HCT116 (cell line): ENCODE measurements around the gene AP3S1. TPM values are rescaled to one million over a fixed set of nuclear protein-coding genes. Genes with fewer than 3 reads are reported as not detected.

Experiments
- ATAC-seq: fragments of 200-7000 bp; cut with Tn5 transposase; 2 replicates; pipeline ENCODE4 v1.9.1; 2020; ENCODE audit warnings: mild to moderate bottlenecking, moderate library complexity
- BruUV-seq: library from RNA; stranded (reverse); fragments of 400-500 nt; replicated peaks from 2 replicates; lab custom pipeline; 2021; lab: Mats Ljungman, UMichigan
- CTCF ChIA-PET: fragments of 300-600 bp; sonication (Branson Sonifier 250); formaldehyde crosslinking; loops from one replicate; lab custom pipeline; 2021; ENCODE audit warnings: antibody characterized with exemption; lab: Charles Lee
- POLR2A ChIA-PET: fragments of 300-600, 350-600 bp; sonication (Branson Sonifier 250); formaldehyde crosslinking; loops from one replicate; lab custom pipeline; 2021; ENCODE audit warnings: antibody characterized with exemption; lab: Charles Lee
- RAD21 ChIA-PET, 2 experiments: fragments of 300-600 bp; sonication (Branson Sonifier 250); formaldehyde crosslinking; loops; one replicate each; lab custom pipeline; 2023; ENCODE audit warnings: low total read pairs in 2 of 2; ENCODE audit not compliant: uncharacterized antibody in 2 of 2, unreplicated experiment in 2 of 2, low non-redundant PET in 1 of 2; lab: Charles Lee
- DNase-seq: peaks from one replicate; pipeline ENCODE4 v3.0.0-alpha.2; 2010; ENCODE audit warnings: low read depth, low spot score
- H2AFZ ChIP-seq: fragments of 200-600 bp; shearing (Covaris generic), sonication (generic); 2 replicates; pipeline ENCODE4 v1.6.1; 2017; ENCODE audit warnings: low read depth, mixed run types, mixed read lengths, antibody characterized with exemption, low read length; ENCODE audit not compliant: poor library complexity, severe bottlenecking
- H3K27ac ChIP-seq: 2 replicates; pipeline ENCODE4 v1.5.1; 2012; ENCODE audit warnings: low read depth, low read length
- H3K27me3 ChIP-seq: fragments of 200-600 bp; sonication (generic); 2 replicates; pipeline ENCODE4 v1.6.1; 2016; ENCODE audit warnings: mixed run types, low read length, mixed read lengths; ENCODE audit not compliant: insufficient read depth
- H3K36me3 ChIP-seq, 2 experiments: fragments of 200-500 bp in 1 of 2; fragments of 200-600 bp in 1 of 2; sonication (Bioruptor generic) in 1 of 2; sonication (generic) in 1 of 2; 2 replicates each; pipeline versions ENCODE4 v1.5.1 to v1.6.1; 2014 to 2016; ENCODE audit warnings: low read length in 2 of 2, inconsistent platforms in 1 of 2, mixed read lengths in 1 of 2, mixed run types in 1 of 2; ENCODE audit not compliant: insufficient read depth in 2 of 2, control insufficient read depth in 1 of 2
- H3K4me1 ChIP-seq, 2 experiments: fragments of 200-600 bp in 1 of 2; sonication (generic) in 1 of 2; 2 replicates each; pipeline versions ENCODE4 v1.5.1 to v1.6.1; 2012 to 2017; ENCODE audit warnings: low read length in 2 of 2, inconsistent platforms in 1 of 2, mild to moderate bottlenecking in 1 of 2, mixed read lengths in 1 of 2, mixed run types in 1 of 2, moderate library complexity in 1 of 2; ENCODE audit not compliant: insufficient read depth in 2 of 2, control insufficient read depth in 1 of 2
- H3K4me2 ChIP-seq: fragments of 200-600 bp; sonication (generic); 2 replicates; pipeline ENCODE4 v1.6.1; 2017; ENCODE audit warnings: mixed run types, low read length, mixed read lengths
- H3K4me3 ChIP-seq, 2 experiments: fragments of 200-600 bp in 1 of 2; sonication (generic) in 1 of 2; replicated peaks in 1 of 2; 2 replicates each; pipeline ENCODE4 v1.5.1; 2011 to 2016; ENCODE audit warnings: low read length in 2 of 2, control low read depth in 1 of 2, low read depth in 1 of 2, mild to moderate bottlenecking in 1 of 2, mixed read lengths in 1 of 2, mixed run types in 1 of 2
- H3K79me2 ChIP-seq: fragments of 200-600 bp; sonication (generic); 2 replicates; pipeline ENCODE4 v1.6.1; 2017; ENCODE audit warnings: mild to moderate bottlenecking, mixed run types, low read length, moderate library complexity, mixed read lengths; ENCODE audit not compliant: insufficient read depth
- H3K9ac ChIP-seq: fragments of 200-600 bp; sonication (generic); 2 replicates; pipeline ENCODE4 v1.6.1; 2016; ENCODE audit warnings: low read length, mixed read lengths
- H3K9me2 ChIP-seq: fragments of 200-600 bp; sonication (generic), shearing (Covaris generic); 2 replicates; pipeline ENCODE4 v1.6.1; 2017; ENCODE audit warnings: mixed run types, mild to moderate bottlenecking, moderate library complexity; ENCODE audit not compliant: insufficient read depth
- H3K9me3 ChIP-seq, 2 experiments: fragments of 200-500 bp in 1 of 2; fragments of 200-600 bp in 1 of 2; sonication (Bioruptor generic) in 1 of 2; sonication (generic) in 1 of 2; 2 replicates each; pipeline ENCODE4 v1.6.1; 2014 to 2017; ENCODE audit warnings: low read length in 2 of 2, mixed read lengths in 2 of 2, inconsistent platforms in 1 of 2, low read depth in 1 of 2, mild to moderate bottlenecking in 1 of 2, mixed run types in 1 of 2, moderate library complexity in 1 of 2; ENCODE audit not compliant: control insufficient read depth in 1 of 2, insufficient read depth in 1 of 2
- H4K20me1 ChIP-seq: fragments of 200-600 bp; sonication (generic), shearing (Covaris generic); 2 replicates; pipeline ENCODE4 v1.6.1; 2017; ENCODE audit warnings: mixed run types, mild to moderate bottlenecking, moderate library complexity; ENCODE audit not compliant: insufficient read depth
- CBX3 ChIP-seq: IDR thresholded peaks from 2 replicates; pipeline ENCODE4 v1.6.1; 2012; ENCODE audit warnings: low read depth
- EGR1 ChIP-seq: IDR thresholded peaks from 2 replicates; pipeline ENCODE4 v1.6.1; 2012; ENCODE audit warnings: low read depth
- ELF1 ChIP-seq: IDR thresholded peaks from 2 replicates; pipeline ENCODE4 v1.6.1; 2012; ENCODE audit warnings: low read depth, borderline replicate concordance
- EZH2 ChIP-seq: fragments of 200-600 bp; sonication (generic); IDR thresholded peaks from 2 replicates; pipeline ENCODE4 v1.6.1; 2017; ENCODE audit warnings: antibody characterized with exemption, mixed run types
- FOSL1 ChIP-seq: IDR thresholded peaks from 2 replicates; pipeline ENCODE4 v1.6.1; 2012; ENCODE audit warnings: low read depth
- JUND ChIP-seq: IDR thresholded peaks from 2 replicates; pipeline ENCODE4 v1.6.1; 2012
- POLR2A ChIP-seq: IDR thresholded peaks from 2 replicates; pipeline ENCODE4 v1.7.0; 2011; ENCODE audit warnings: borderline replicate concordance; ENCODE audit not compliant: insufficient read depth, insufficient read length; ENCODE audit errors: extremely low read depth
- POLR2AphosphoS5 ChIP-seq: IDR thresholded peaks from 2 replicates; pipeline ENCODE4 v1.6.1; 2011; ENCODE audit warnings: mild to moderate bottlenecking, low read depth, low read length, moderate library complexity
- RAD21 ChIP-seq: IDR thresholded peaks from 2 replicates; pipeline ENCODE4 v1.6.1; 2012; ENCODE audit warnings: low read depth, mild to moderate bottlenecking
- SP1 ChIP-seq: IDR thresholded peaks from 2 replicates; pipeline ENCODE4 v1.6.1; 2012; ENCODE audit warnings: low read depth
- SRF ChIP-seq: IDR thresholded peaks from 2 replicates; pipeline ENCODE4 v1.6.1; 2012; ENCODE audit warnings: low read depth
- YY1 ChIP-seq: IDR thresholded peaks from 2 replicates; pipeline ENCODE4 v1.6.1; 2011; ENCODE audit warnings: low read length, low read depth, moderate library complexity, mild to moderate bottlenecking; ENCODE audit not compliant: insufficient replicate concordance; ENCODE audit errors: extremely low read depth
- ZFX ChIP-seq: fragments of 450-650 bp; IDR thresholded peaks from 2 replicates; pipeline ENCODE4 v1.6.1; 2017
- ZNF274 ChIP-seq: fragments of 200-500 bp; sonication (Bioruptor generic); IDR thresholded peaks from 2 replicates; pipeline ENCODE4 v1.6.1; 2014; ENCODE audit warnings: mild to moderate bottlenecking, low read depth, low read length, inconsistent platforms
- intact Hi-C: fragments of 100-400 bp; cut with micrococcal nuclease; formaldehyde crosslinking; loops from 2 replicates; pipeline ENCODE4 v1.10.0; 2022
- total RNA-seq: library from RNA; stranded (reverse); gene quantifications from one replicate; pipeline ENCODE4 v1.2.1, GENCODE V29; 2021; ENCODE audit not compliant: unreplicated experiment
- TF ChIP-seq, protein P1 (sequence below): IDR thresholded peaks from 2 replicates; pipeline ENCODE4 v1.6.1; 2012; ENCODE audit warnings: low read depth
- TF ChIP-seq, protein P2 (sequence below), 3 experiments: fragments of 200-600 bp in 1 of 3; sonication (generic) in 1 of 3; IDR thresholded peaks in 2 of 3; conservative IDR thresholded peaks in 1 of 3; 2 replicates each; pipeline ENCODE4 v1.5.1; 2012 to 2017; ENCODE audit warnings: low read depth in 2 of 3, low read length in 2 of 3, antibody characterized with exemption in 1 of 3, borderline replicate concordance in 1 of 3, control low read depth in 1 of 3, mild to moderate bottlenecking in 1 of 3, mixed read lengths in 1 of 3, mixed run types in 1 of 3, moderate library complexity in 1 of 3; ENCODE audit not compliant: insufficient read depth in 1 of 3
- TF ChIP-seq, protein P3 (sequence below): IDR thresholded peaks from 2 replicates; pipeline ENCODE4 v1.6.1; 2011; ENCODE audit warnings: mild to moderate bottlenecking, low read length, moderate library complexity; ENCODE audit not compliant: insufficient replicate concordance; ENCODE audit errors: extremely low read depth

AP3S1 gene
- total RNA-seq, 1 experiment from 2014 or later, result 432 TPM

DNA sequence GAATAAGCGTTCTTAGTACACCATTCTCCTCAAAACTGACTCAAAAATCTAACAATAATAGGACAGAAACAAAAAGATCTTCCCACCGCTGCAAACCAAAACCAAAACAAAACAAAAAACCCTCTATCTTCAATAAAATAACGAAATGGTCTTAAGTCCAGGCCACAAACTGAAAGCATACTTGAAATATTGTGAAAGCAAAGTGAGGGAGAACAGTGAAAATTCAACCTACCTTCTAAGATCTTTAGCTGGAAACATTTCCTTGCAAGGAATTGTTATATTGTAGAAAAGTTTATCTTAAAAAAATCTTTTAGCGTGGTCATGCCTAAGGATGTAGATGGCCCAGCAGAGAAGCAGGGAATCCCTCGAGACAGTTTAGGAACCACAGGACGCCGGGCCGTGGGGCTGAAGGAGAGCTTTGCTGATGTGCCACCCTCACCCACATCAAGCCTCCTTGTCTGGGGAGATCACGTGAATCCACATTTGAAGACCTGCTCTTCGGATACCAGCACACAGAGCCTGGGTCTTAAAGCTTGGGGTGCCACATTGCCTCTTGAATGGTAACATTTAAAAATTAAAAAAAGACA, 92.7 kb downstream of the AP3S1 start:
- no peak overlapping the region for H3K4me2 ChIP-seq
- ATAC-seq, result no peak
- intact Hi-C loops, result no loop called here
- H4K20me1 ChIP-seq, result no peaks in the 10 kb centered on the region
- CTCF ChIA-PET, result no interaction called here
- BruUV-seq, result no TSS peak
- peaks cover 26 to 68% of the 10 kb centered on the region in 2 experiments for H3K4me1 ChIP-seq
- no peak overlapping the region for H2AFZ ChIP-seq
- H3K9me2 ChIP-seq, result no peaks in the 10 kb centered on the region
- peaks cover 0 to 7% of the 10 kb centered on the region in 2 experiments; a peak in 1 of 4 replicates for H3K9me3 ChIP-seq
- POLR2A ChIA-PET, result no interaction called here
- H3K36me3 ChIP-seq, result peaks cover 0 to 19% of the 10 kb centered on the region in 2 experiments; a peak in 2 of 4 replicates
- TF ChIP-seq, protein P1, sequence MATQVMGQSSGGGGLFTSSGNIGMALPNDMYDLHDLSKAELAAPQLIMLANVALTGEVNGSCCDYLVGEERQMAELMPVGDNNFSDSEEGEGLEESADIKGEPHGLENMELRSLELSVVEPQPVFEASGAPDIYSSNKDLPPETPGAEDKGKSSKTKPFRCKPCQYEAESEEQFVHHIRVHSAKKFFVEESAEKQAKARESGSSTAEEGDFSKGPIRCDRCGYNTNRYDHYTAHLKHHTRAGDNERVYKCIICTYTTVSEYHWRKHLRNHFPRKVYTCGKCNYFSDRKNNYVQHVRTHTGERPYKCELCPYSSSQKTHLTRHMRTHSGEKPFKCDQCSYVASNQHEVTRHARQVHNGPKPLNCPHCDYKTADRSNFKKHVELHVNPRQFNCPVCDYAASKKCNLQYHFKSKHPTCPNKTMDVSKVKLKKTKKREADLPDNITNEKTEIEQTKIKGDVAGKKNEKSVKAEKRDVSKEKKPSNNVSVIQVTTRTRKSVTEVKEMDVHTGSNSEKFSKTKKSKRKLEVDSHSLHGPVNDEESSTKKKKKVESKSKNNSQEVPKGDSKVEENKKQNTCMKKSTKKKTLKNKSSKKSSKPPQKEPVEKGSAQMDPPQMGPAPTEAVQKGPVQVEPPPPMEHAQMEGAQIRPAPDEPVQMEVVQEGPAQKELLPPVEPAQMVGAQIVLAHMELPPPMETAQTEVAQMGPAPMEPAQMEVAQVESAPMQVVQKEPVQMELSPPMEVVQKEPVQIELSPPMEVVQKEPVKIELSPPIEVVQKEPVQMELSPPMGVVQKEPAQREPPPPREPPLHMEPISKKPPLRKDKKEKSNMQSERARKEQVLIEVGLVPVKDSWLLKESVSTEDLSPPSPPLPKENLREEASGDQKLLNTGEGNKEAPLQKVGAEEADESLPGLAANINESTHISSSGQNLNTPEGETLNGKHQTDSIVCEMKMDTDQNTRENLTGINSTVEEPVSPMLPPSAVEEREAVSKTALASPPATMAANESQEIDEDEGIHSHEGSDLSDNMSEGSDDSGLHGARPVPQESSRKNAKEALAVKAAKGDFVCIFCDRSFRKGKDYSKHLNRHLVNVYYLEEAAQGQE, result no peak
- TF ChIP-seq ELF1 (no peak), RAD21 (no peak), ZNF274 (no peak), SRF (no peak), EZH2 (no peak), ZFX (no peak), EGR1 (no peak), POLR2A (no peak), FOSL1 (no peak), POLR2AphosphoS5 (no peak), JUND (no peak), SP1 (no peak), YY1 (no peak), CBX3 (no peak)
- TF ChIP-seq, protein P2, sequence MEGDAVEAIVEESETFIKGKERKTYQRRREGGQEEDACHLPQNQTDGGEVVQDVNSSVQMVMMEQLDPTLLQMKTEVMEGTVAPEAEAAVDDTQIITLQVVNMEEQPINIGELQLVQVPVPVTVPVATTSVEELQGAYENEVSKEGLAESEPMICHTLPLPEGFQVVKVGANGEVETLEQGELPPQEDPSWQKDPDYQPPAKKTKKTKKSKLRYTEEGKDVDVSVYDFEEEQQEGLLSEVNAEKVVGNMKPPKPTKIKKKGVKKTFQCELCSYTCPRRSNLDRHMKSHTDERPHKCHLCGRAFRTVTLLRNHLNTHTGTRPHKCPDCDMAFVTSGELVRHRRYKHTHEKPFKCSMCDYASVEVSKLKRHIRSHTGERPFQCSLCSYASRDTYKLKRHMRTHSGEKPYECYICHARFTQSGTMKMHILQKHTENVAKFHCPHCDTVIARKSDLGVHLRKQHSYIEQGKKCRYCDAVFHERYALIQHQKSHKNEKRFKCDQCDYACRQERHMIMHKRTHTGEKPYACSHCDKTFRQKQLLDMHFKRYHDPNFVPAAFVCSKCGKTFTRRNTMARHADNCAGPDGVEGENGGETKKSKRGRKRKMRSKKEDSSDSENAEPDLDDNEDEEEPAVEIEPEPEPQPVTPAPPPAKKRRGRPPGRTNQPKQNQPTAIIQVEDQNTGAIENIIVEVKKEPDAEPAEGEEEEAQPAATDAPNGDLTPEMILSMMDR (IDR thresholded peaks at IDR 0.05 in 2 of 3, conservative IDR thresholded peaks at IDR 0.05 in 1 of 3; ENCODE audit: borderline replicate concordance in 1 of 3, insufficient read depth in 1 of 3, low read depth in 2 of 3, low read length in 2 of 3), result no peak
- TF ChIP-seq, protein P3, sequence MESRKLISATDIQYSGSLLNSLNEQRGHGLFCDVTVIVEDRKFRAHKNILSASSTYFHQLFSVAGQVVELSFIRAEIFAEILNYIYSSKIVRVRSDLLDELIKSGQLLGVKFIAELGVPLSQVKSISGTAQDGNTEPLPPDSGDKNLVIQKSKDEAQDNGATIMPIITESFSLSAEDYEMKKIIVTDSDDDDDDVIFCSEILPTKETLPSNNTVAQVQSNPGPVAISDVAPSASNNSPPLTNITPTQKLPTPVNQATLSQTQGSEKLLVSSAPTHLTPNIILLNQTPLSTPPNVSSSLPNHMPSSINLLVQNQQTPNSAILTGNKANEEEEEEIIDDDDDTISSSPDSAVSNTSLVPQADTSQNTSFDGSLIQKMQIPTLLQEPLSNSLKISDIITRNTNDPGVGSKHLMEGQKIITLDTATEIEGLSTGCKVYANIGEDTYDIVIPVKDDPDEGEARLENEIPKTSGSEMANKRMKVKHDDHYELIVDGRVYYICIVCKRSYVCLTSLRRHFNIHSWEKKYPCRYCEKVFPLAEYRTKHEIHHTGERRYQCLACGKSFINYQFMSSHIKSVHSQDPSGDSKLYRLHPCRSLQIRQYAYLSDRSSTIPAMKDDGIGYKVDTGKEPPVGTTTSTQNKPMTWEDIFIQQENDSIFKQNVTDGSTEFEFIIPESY, result no peak
- H3K9ac ChIP-seq, result peak overlapping the region; percentile 8; the same call in 1 of the 2 replicates
- no peaks in the 10 kb centered on the region for H3K79me2 ChIP-seq
- no peak overlapping the region for H3K4me3 ChIP-seq
- no peaks in the 10 kb centered on the region for H3K27me3 ChIP-seq
- peak overlapping the region; percentile 93; the same call in 1 of the 2 replicates for H3K27ac ChIP-seq
- no peak for DNase-seq
- RAD21 ChIA-PET, result no interaction called here
